Fibroblast of lung (primary cell): ENCODE measurements around the gene IGF1R. TPM values are rescaled to one million over a fixed set of nuclear protein-coding genes. Genes with fewer than 3 reads are reported as not detected.
A peak's percentile ranks its signal among the peaks of the same experiment; 100 is the strongest.

ENCODE experiments used
- DNase-seq, 2 donors: peaks; one replicate each; pipeline versions ENCODE4 v3.0.0 to v3.0.0-alpha.2; 2010; ENCODE audit warnings: low read depth in 2 of 2
- H2AFZ ChIP-seq: 2 replicates; pipeline ENCODE4 v1.5.1; 2012; ENCODE audit warnings: low read length, control low read depth, inconsistent platforms
- H3K27ac ChIP-seq: 2 replicates; pipeline ENCODE4 v1.5.1; 2011; ENCODE audit warnings: low read length, control low read depth; ENCODE audit not compliant: insufficient read depth
- H3K27me3 ChIP-seq: 2 replicates; pipeline ENCODE4 v1.5.1; 2011; ENCODE audit warnings: mild to moderate bottlenecking, low read length; ENCODE audit not compliant: control insufficient read depth, insufficient read depth
- H3K36me3 ChIP-seq: 2 replicates; pipeline ENCODE4 v1.5.1; 2011; ENCODE audit warnings: low read length; ENCODE audit not compliant: control insufficient read depth, insufficient read depth
- H3K4me1 ChIP-seq: 2 replicates; pipeline ENCODE4 v1.5.1; 2011; ENCODE audit warnings: low read length; ENCODE audit not compliant: control insufficient read depth, insufficient read depth; ENCODE audit errors: extremely low read depth
- H3K4me2 ChIP-seq: 2 replicates; pipeline ENCODE4 v1.5.1; 2011; ENCODE audit warnings: low read length, control low read depth; ENCODE audit not compliant: insufficient read depth; ENCODE audit errors: extremely low read depth
- H3K4me3 ChIP-seq, 4 experiments: fragments of 200-600 bp in 1 of 4; sonication (generic) in 1 of 4; replicated peaks in 1 of 4; 2 replicates each; pipeline ENCODE4 v1.5.1; 2011 to 2016; ENCODE audit warnings: low read length in 4 of 4, low read depth in 3 of 4, mild to moderate bottlenecking in 3 of 4, control low read depth in 2 of 4, inconsistent platforms in 1 of 4, mixed read lengths in 1 of 4; ENCODE audit not compliant: insufficient read depth in 1 of 4; ENCODE audit errors: control extremely low read depth in 1 of 4
- H3K79me2 ChIP-seq: 2 replicates; pipeline ENCODE4 v1.5.1; 2012; ENCODE audit warnings: mild to moderate bottlenecking, low read length, inconsistent platforms; ENCODE audit not compliant: control insufficient read depth, insufficient read depth
- H3K9ac ChIP-seq: 2 replicates; pipeline ENCODE4 v1.5.1; 2011; ENCODE audit warnings: mild to moderate bottlenecking, low read length, control low read depth; ENCODE audit not compliant: insufficient read depth
- H3K9me3 ChIP-seq: 2 replicates; pipeline ENCODE4 v1.5.1; 2012; ENCODE audit warnings: low read depth, low read length; ENCODE audit not compliant: control insufficient read depth, insufficient read depth
- H4K20me1 ChIP-seq: 2 replicates; pipeline ENCODE4 v1.5.1; 2011; ENCODE audit warnings: low read length; ENCODE audit not compliant: control insufficient read depth, insufficient read depth; ENCODE audit errors: extremely low read depth
- CTCF ChIP-seq, 2 donors: IDR thresholded peaks in 1 of 2; conservative IDR thresholded peaks in 1 of 2; 1 replicate in 1 of 2; 2 replicates in 1 of 2; pipeline ENCODE4 v1.5.1; 2011 to 2012; ENCODE audit warnings: low read length in 2 of 2, control low read depth in 1 of 2, inconsistent platforms in 1 of 2, low read depth in 1 of 2, mild to moderate bottlenecking in 1 of 2
- EZH2 ChIP-seq: IDR thresholded peaks from 2 replicates; pipeline ENCODE4 v1.5.1; 2012; ENCODE audit warnings: low read length, control low read depth, mild to moderate bottlenecking; ENCODE audit errors: missing control alignments
- polyA plus RNA-seq, 2 donors: library from polyadenylated mRNA; depleted of rRNA in 1 of 2; stranded (reverse) in 1 of 2; unstranded in 1 of 2; fragments of >200 nt; gene quantifications; 2 replicates each; pipeline ENCODE4 v1.2.1, GENCODE V29; 2011 to 2012; ENCODE audit warnings: missing spikeins in 1 of 2
- total RNA-seq: library from RNA; depleted of rRNA; stranded (reverse); fragments of >200 nt; gene quantifications from 2 replicates; pipeline ENCODE4 v1.2.1, GENCODE V29; 2014

The IGF1R gene
- total and polyA plus RNA-seq, 2 donors (not counting 1 experiment from before 2014, with no cell fraction given), result 14.6 to 28.6 TPM

- H3K9ac ChIP-seq, result no peak overlapping the region
- H3K4me2 ChIP-seq, result no peak overlapping the region
- no peak overlapping the region for H2AFZ ChIP-seq
- peaks cover 29% of the 10 kb centered on the region for H3K4me1 ChIP-seq
- no peaks in the 10 kb centered on the region for H3K79me2 ChIP-seq
- DNase-seq, result no peak
- TF ChIP-seq CTCF (conservative IDR thresholded peaks at IDR 0.05 in 1 of 2, IDR thresholded peaks at IDR 0.05 in 1 of 2; ENCODE audit: low read depth in 1 of 2, low read length in 2 of 2) (no peak), EZH2 (no peak)
- no peaks in the 10 kb centered on the region for H3K27me3 ChIP-seq
- H3K4me3 ChIP-seq, result no peak overlapping the region
- H3K9me3 ChIP-seq, result no peaks in the 10 kb centered on the region
- H3K27ac ChIP-seq, result no peak overlapping the region
- no peaks in the 10 kb centered on the region for H4K20me1 ChIP-seq
- peaks cover 14% of the 10 kb centered on the region for H3K36me3 ChIP-seq
Measured at GRCh38 chr15:98951493-98952320, 303.4 kb downstream of the IGF1R start.

- Histone ChIP-seq H2AFZ (no peak overlapping the region), H3K4me2 (no peak overlapping the region), H4K20me1 (no peaks in the 10 kb centered on the region), H3K4me1 (peaks cover 29% of the 10 kb centered on the region), H3K79me2 (no peaks in the 10 kb centered on the region), H3K4me3 (no peak overlapping the region), H3K27me3 (no peaks in the 10 kb centered on the region), H3K9me3 (no peaks in the 10 kb centered on the region), H3K36me3 (peaks cover 17% of the 10 kb centered on the region), H3K9ac (no peak overlapping the region), H3K27ac (no peak overlapping the region)
- TF ChIP-seq EZH2 (no peak), CTCF (conservative IDR thresholded peaks at IDR 0.05 in 1 of 2, IDR thresholded peaks at IDR 0.05 in 1 of 2; ENCODE audit: low read depth in 1 of 2, low read length in 2 of 2) (no peak)
- peak; percentile 48 to 55 for DNase-seq
Measured at GRCh38 chr15:98952381-98952803, 304.1 kb downstream of the IGF1R start.

GRCh38 chr15:98953000-98953787 is 304.9 kb downstream of the IGF1R start:
- Histone ChIP-seq H3K4me2 (no peak overlapping the region), H2AFZ (no peak overlapping the region), H4K20me1 (no peaks in the 10 kb centered on the region), H3K9me3 (no peaks in the 10 kb centered on the region), H3K9ac (no peak overlapping the region), H3K27me3 (no peaks in the 10 kb centered on the region), H3K79me2 (no peaks in the 10 kb centered on the region), H3K4me1 (peaks cover 29% of the 10 kb centered on the region), H3K4me3 (no peak overlapping the region), H3K27ac (peak overlapping the region; percentile 80), H3K36me3 (peaks cover 16% of the 10 kb centered on the region)
- TF ChIP-seq CTCF (conservative IDR thresholded peaks at IDR 0.05 in 1 of 2, IDR thresholded peaks at IDR 0.05 in 1 of 2; ENCODE audit: low read depth in 1 of 2, low read length in 2 of 2) (no peak), EZH2 (no peak)
- DNase-seq, result peak in 1 of 2 donors; percentile 76
